PC-9 (cell line): ENCODE measurements around the gene NECAB2. TPM values are rescaled to one million over a fixed set of nuclear protein-coding genes. Genes with fewer than 3 reads are reported as not detected.
A peak's percentile ranks its signal among the peaks of the same experiment; 100 is the strongest.

Experiments used
- BruUV-seq: library from RNA; stranded (reverse); fragments of 400-500 nt; replicated peaks from 2 replicates; lab custom pipeline; 2021; lab: Mats Ljungman, UMichigan
- CTCF ChIA-PET: fragments of 300-600 bp; sonication (Branson Sonifier 250); formaldehyde crosslinking; loops from one replicate; lab custom pipeline; 2022; ENCODE audit warnings: antibody characterized with exemption; lab: Charles Lee
- POLR2A ChIA-PET: fragments of 300-600 bp; sonication (Branson Sonifier 250); formaldehyde crosslinking; loops from one replicate; lab custom pipeline; 2022; ENCODE audit warnings: antibody characterized with exemption; ENCODE audit not compliant: unreplicated experiment; lab: Charles Lee
- DNase-seq, 2 experiments: peaks; one replicate each; pipeline versions ENCODE4 v3.0.0 to v3.0.0-alpha.2; 2015 to 2022; ENCODE audit warnings: mixed read lengths in 1 of 2
- H2AFZ ChIP-seq: fragments of 200-600 bp; sonication (generic); 2 replicates; pipeline ENCODE4 v1.8.1; 2017; ENCODE audit warnings: antibody characterized with exemption
- H3F3A ChIP-seq: fragments of 200-600 bp; sonication (generic); 2 replicates; pipeline ENCODE4 v1.8.1; 2017; ENCODE audit warnings: antibody characterized with exemption, mild to moderate bottlenecking, low read depth; ENCODE audit not compliant: insufficient read depth
- H3K27ac ChIP-seq: fragments of 200-600 bp; sonication (generic); 2 replicates; pipeline ENCODE4 v1.6.1; 2016; ENCODE audit warnings: mixed run types
- H3K27me3 ChIP-seq: fragments of 200-600 bp; sonication (generic); 2 replicates; pipeline ENCODE4 v1.6.1; 2016; ENCODE audit warnings: low read depth, mixed run types; ENCODE audit not compliant: insufficient read depth
- H3K36me3 ChIP-seq: fragments of 200-600 bp; sonication (generic); 2 replicates; pipeline ENCODE4 v1.6.1; 2016; ENCODE audit warnings: low read depth, mixed run types
- H3K4me1 ChIP-seq: fragments of 200-600 bp; sonication (generic); replicated peaks from 2 replicates; pipeline ENCODE4 v1.6.1; 2016; ENCODE audit warnings: mixed run types; ENCODE audit not compliant: insufficient read depth
- H3K4me2 ChIP-seq: fragments of 200-600 bp; sonication (generic); 2 replicates; pipeline ENCODE4 v1.6.1; 2017; ENCODE audit warnings: mixed run types
- H3K4me3 ChIP-seq: fragments of 200-600 bp; sonication (generic); 2 replicates; pipeline ENCODE4 v1.6.1; 2016; ENCODE audit warnings: mixed run types
- H3K79me2 ChIP-seq: fragments of 200-600 bp; sonication (generic); 2 replicates; pipeline ENCODE4 v1.6.1; 2017; ENCODE audit warnings: low read depth, mixed run types
- H3K9me2 ChIP-seq: fragments of 200-600 bp; sonication (generic); 2 replicates; pipeline ENCODE4 v1.8.1; 2017; ENCODE audit warnings: mild to moderate bottlenecking; ENCODE audit not compliant: insufficient read depth
- H3K9me3 ChIP-seq: fragments of 200-600 bp; sonication (generic); 2 replicates; pipeline ENCODE4 v1.8.1; 2016; ENCODE audit warnings: low read depth; ENCODE audit not compliant: insufficient read depth
- H4K20me1 ChIP-seq: fragments of 200-600 bp; sonication (generic); 2 replicates; pipeline ENCODE4 v1.8.1; 2017; ENCODE audit not compliant: insufficient read depth
- CTCF ChIP-seq: fragments of 200-600 bp; sonication (generic); conservative IDR thresholded peaks from 2 replicates; pipeline ENCODE4 v1.6.1; 2017; ENCODE audit warnings: mixed run types, antibody characterized with exemption, mild to moderate bottlenecking, moderate library complexity
- EZH2 ChIP-seq: fragments of 200-600 bp; sonication (generic); IDR thresholded peaks from 2 replicates; pipeline ENCODE4 v1.8.0; 2017; ENCODE audit warnings: antibody characterized with exemption, low read depth
- intact Hi-C: fragments of 100-400 bp; cut with micrococcal nuclease; formaldehyde crosslinking; loops from one replicate; pipeline ENCODE4 v1.10.0; 2022; ENCODE audit not compliant: unreplicated experiment
- total RNA-seq: library from RNA; stranded (reverse); gene quantifications from 2 replicates; pipeline ENCODE4 v1.2.3, GENCODE V29; 2021

The NECAB2 gene
- total RNA-seq, 1 experiment from 2014 or later, result 0.74 TPM

DNA sequence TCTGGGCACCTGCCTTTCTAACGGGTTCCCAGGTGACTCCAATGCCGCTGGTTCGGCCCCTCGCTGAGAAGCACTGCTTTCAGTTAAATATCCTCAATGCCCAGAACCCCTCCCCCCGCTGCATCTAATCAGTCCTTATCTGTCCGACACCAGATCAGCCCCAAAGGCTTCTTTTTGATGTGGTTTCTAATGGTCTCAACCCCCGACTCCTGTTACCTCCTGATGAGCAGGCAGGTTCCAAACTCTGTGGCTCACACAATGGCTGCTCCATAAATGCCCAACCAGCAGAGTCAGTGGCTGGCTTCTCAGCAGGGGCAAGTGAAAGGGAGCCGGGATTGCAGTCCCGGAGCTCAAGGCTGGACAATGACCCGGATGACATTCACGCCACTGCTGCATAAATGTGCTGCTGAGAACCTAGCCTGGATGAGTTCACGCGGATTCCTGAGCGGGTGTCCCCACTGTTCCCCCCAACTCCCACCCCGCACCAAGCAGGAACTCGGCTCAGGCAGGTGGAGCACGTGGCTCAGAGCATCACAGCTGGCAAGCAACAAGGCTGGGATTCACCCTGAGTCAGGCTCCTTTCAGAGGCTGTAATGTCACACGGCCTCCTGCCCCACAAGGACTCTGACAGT, 75.6 kb downstream of the NECAB2 start:
- Histone ChIP-seq H3K36me3 (no peaks in the 10 kb centered on the region), H3K4me3 (no peak overlapping the region), H3K4me2 (peak overlapping the region; percentile 29; the same call in 1 of the 2 replicates), H3K27ac (no peak overlapping the region), H4K20me1 (no peaks in the 10 kb centered on the region), H3F3A (no peaks in the 10 kb centered on the region), H3K9me3 (no peaks in the 10 kb centered on the region), H2AFZ (no peak overlapping the region), H3K4me1 (no peaks in the 10 kb centered on the region), H3K9me2 (no peaks in the 10 kb centered on the region), H3K27me3 (peaks cover 33% of the 10 kb centered on the region), H3K79me2 (no peaks in the 10 kb centered on the region)
- DNase-seq, result no peak
- ChIA-PET POLR2A (interaction anchor here (0.6 to 1.0 kb wide), 2 partner anchors 30 to 117 kb away, joined by 3 to 6 read pairs; no protein-coding TSS in a partner anchor), CTCF (interaction anchor here (0.6 to 1.1 kb wide), 3 partner anchors 84 to 116 kb away, joined by 3 read pairs; no protein-coding TSS in a partner anchor)
- BruUV-seq, result no TSS peak
- intact Hi-C loops, result loop anchor here (5.0 kb wide), 3 partner anchors 71 to 216 kb away; no protein-coding TSS in a partner anchor
- TF ChIP-seq CTCF (no peak), EZH2 (no peak)

GRCh38 chr16:84044118-84044488, 76.1 kb downstream of the NECAB2 start:
- CTCF ChIA-PET, result interaction anchor here (0.6 kb wide), 2 partner anchors 85 to 117 kb away, joined by 3 read pairs; no protein-coding TSS in a partner anchor
- no TSS peak for BruUV-seq

More at GRCh38 chr16:84044118-84044488, 76.1 kb downstream of the NECAB2 start:
- TF ChIP-seq EZH2 (no peak), CTCF (peak; percentile 53; the same call in 1 of the 2 replicates)
- no peak for DNase-seq
- no peaks in the 10 kb centered on the region for H3K36me3 ChIP-seq
- H3F3A ChIP-seq, result no peaks in the 10 kb centered on the region
- peaks cover 28% of the 10 kb centered on the region for H3K27me3 ChIP-seq
- H3K4me1 ChIP-seq, result no peaks in the 10 kb centered on the region
- H3K4me2 ChIP-seq, result no peak overlapping the region
- intact Hi-C loops, result loop anchor here (5.0 kb wide), 3 partner anchors 72 to 217 kb away; no protein-coding TSS in a partner anchor
- H4K20me1 ChIP-seq, result no peaks in the 10 kb centered on the region
- H2AFZ ChIP-seq, result no peak overlapping the region
- no peaks in the 10 kb centered on the region for H3K9me2 ChIP-seq
- no peak overlapping the region for H3K27ac ChIP-seq
- no peaks in the 10 kb centered on the region for H3K9me3 ChIP-seq
- no peak overlapping the region for H3K4me3 ChIP-seq
- no peaks in the 10 kb centered on the region for H3K79me2 ChIP-seq
- POLR2A ChIA-PET, result interaction anchor here (0.6 to 1.0 kb wide), 2 partner anchors 30 to 117 kb away, joined by 3 to 6 read pairs; no protein-coding TSS in a partner anchor
